Measurements from ENCODE around the gene ZNF772. TPM values are rescaled to one million over a fixed set of nuclear protein-coding genes. Genes with fewer than 3 reads are reported as not detected.
"Not testable (repeated sequence)": the region's sequence is repeated elsewhere in the genome, so short reads cannot be mapped to it uniquely, and the experiment has no call there.

ZNF772 gene
- total RNA-seq (2014; rRNA removed) (12.5 and 14.1 TPM in 2 replicates), Bru-seq, nascent RNA (percentile 69 among the genes with signal in this experiment), BruChase-seq, experiment 1, labeled RNA remaining after a 6-hour chase (percentile 75 among the genes with signal in this experiment), BruChase-seq, experiment 2, labeled RNA remaining after a 2-hour chase (percentile 76 among the genes with signal in this experiment)
- long read RNA-seq, full-length matches to known transcripts = 9 of 11 reads
- long read RNA-seq, partial matches to known transcripts = 0 of 11 reads
- long read RNA-seq, other reads (novel, unspliced or antisense) = 2 of 11 reads

GRCh38 chr19:57477191-57478008 lies at the start of gene ZNF772:
Gene ZNF772 (minus strand): TSS chr19:57477566. CDS start chr19:57477309, 257 bp downstream.
- peaks cover 43% of the 10 kb centered on the region for H3K36me3 ChIP-seq (ENCODE audit: low read depth, low read length)
- H3F3A ChIP-seq (ENCODE audit: low read length, unreplicated experiment) = no peaks in the 10 kb centered on the region
- TF ChIP-seq EZH2phosphoT487 (IDR thresholded peaks at IDR 0.05; ENCODE audit: borderline replicate concordance, low read length) = no peak
- TF ChIP-seq, protein P1, sequence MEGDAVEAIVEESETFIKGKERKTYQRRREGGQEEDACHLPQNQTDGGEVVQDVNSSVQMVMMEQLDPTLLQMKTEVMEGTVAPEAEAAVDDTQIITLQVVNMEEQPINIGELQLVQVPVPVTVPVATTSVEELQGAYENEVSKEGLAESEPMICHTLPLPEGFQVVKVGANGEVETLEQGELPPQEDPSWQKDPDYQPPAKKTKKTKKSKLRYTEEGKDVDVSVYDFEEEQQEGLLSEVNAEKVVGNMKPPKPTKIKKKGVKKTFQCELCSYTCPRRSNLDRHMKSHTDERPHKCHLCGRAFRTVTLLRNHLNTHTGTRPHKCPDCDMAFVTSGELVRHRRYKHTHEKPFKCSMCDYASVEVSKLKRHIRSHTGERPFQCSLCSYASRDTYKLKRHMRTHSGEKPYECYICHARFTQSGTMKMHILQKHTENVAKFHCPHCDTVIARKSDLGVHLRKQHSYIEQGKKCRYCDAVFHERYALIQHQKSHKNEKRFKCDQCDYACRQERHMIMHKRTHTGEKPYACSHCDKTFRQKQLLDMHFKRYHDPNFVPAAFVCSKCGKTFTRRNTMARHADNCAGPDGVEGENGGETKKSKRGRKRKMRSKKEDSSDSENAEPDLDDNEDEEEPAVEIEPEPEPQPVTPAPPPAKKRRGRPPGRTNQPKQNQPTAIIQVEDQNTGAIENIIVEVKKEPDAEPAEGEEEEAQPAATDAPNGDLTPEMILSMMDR (conservative IDR thresholded peaks at IDR 0.05; ENCODE audit: low read depth, low read length) = peak; percentile 78
- no peak for TF ChIP-seq EZH2 (IDR thresholded peaks at IDR 0.05; ENCODE audit: low read length, unreplicated experiment)
- no peaks in the 10 kb centered on the region for H3K4me1 ChIP-seq (ENCODE audit: insufficient read depth, low read length)
- no peaks in the 10 kb centered on the region for H4K20me1 ChIP-seq (ENCODE audit: low read length)
- H3K9me3 ChIP-seq (ENCODE audit: low read length) = peaks cover 52% of the 10 kb centered on the region
- peak within 1 kb of the TSS; percentile 6; the same call in 1 of the 2 replicates for H3K27ac ChIP-seq (ENCODE audit: low read length)
- DNase-seq (peak; percentile 97), ATAC-seq (peak; percentile 99)
- POLR2A ChIA-PET (ENCODE audit: unreplicated experiment) = no interaction called here
- TSS peak; percentile 89 for BruUV-seq (replicated peaks)
- H3K79me2 ChIP-seq (ENCODE audit: low read length) = no peaks in the 10 kb centered on the region
- peak within 1 kb of the TSS; percentile 83 for H3K4me2 ChIP-seq (ENCODE audit: low read length)
- intact Hi-C loops (cut with micrococcal nuclease) = no loop called here
- H3K27me3 ChIP-seq (ENCODE audit: low read length) = no peaks in the 10 kb centered on the region
- CTCF ChIA-PET = interaction anchor here (0.5 kb wide), 1 partner anchor 810 kb away, joined by 4 read pairs; no protein-coding TSS in a partner anchor
- no peaks in the 10 kb centered on the region for H3K9me2 ChIP-seq (replicated peaks; ENCODE audit: low read length)
- H3K4me3 ChIP-seq (ENCODE audit: low read length) = peak within 1 kb of the TSS; percentile 75
- H3K9ac ChIP-seq (ENCODE audit: low read length) = peak within 1 kb of the TSS; percentile 71
- H2AFZ ChIP-seq (ENCODE audit: low read length) = peak within 1 kb of the TSS; percentile 94

GRCh38 chr19:57518021-57518420 lies 40.7 kb upstream of the ZNF772 start:
- ATAC-seq; intact Hi-C loops (cut with micrococcal nuclease); DNase-seq; POLR2A ChIA-PET (ENCODE audit: unreplicated experiment); H4K20me1 ChIP-seq (ENCODE audit: low read length); H3K4me3 ChIP-seq (ENCODE audit: low read length); H3F3A ChIP-seq (ENCODE audit: low read length, unreplicated experiment); H2AFZ ChIP-seq (ENCODE audit: low read length); H3K27ac ChIP-seq (ENCODE audit: low read length); H3K27me3 ChIP-seq (ENCODE audit: low read length); H3K79me2 ChIP-seq (ENCODE audit: low read length); BruUV-seq (replicated peaks); H3K4me1 ChIP-seq (ENCODE audit: insufficient read depth, low read length); H3K9ac ChIP-seq (ENCODE audit: low read length); CTCF ChIA-PET; H3K4me2 ChIP-seq (ENCODE audit: low read length); H3K9me2 ChIP-seq (replicated peaks; ENCODE audit: low read length): not testable (repeated sequence)
- Histone ChIP-seq H3K36me3 (ENCODE audit: low read depth, low read length) (peaks cover 52% of the 10 kb centered on the region), H3K9me3 (ENCODE audit: low read length) (peaks cover 28% of the 10 kb centered on the region)

- H3K4me1 ChIP-seq (ENCODE audit: insufficient read depth, low read length) = no peaks in the 10 kb centered on the region
- peaks cover 67% of the 10 kb centered on the region for H3K36me3 ChIP-seq (ENCODE audit: low read depth, low read length)
- DNase-seq = no peak
- no peak for ATAC-seq
- no peaks in the 10 kb centered on the region for H3K27me3 ChIP-seq (ENCODE audit: low read length)
- H3F3A ChIP-seq (ENCODE audit: low read length, unreplicated experiment) = no peaks in the 10 kb centered on the region
- H3K79me2 ChIP-seq (ENCODE audit: low read length) = no peaks in the 10 kb centered on the region
- no TSS peak for BruUV-seq (replicated peaks)
- no peak overlapping the region for H3K27ac ChIP-seq (ENCODE audit: low read length)
- H2AFZ ChIP-seq (ENCODE audit: low read length) = no peak overlapping the region
- H3K9me3 ChIP-seq (ENCODE audit: low read length) = peaks cover 40% of the 10 kb centered on the region
- H3K4me2 ChIP-seq (ENCODE audit: low read length) = no peak overlapping the region
- ChIA-PET POLR2A (ENCODE audit: unreplicated experiment) (no interaction called here), CTCF (no interaction called here)
- H3K9me2 ChIP-seq (replicated peaks; ENCODE audit: low read length) = no peaks in the 10 kb centered on the region
- TF ChIP-seq, protein P1 (conservative IDR thresholded peaks at IDR 0.05; ENCODE audit: low read depth, low read length) = no peak
- TF ChIP-seq EZH2phosphoT487 (IDR thresholded peaks at IDR 0.05; ENCODE audit: borderline replicate concordance, low read length) (no peak), EZH2 (IDR thresholded peaks at IDR 0.05; ENCODE audit: low read length, unreplicated experiment) (no peak)
- no peak overlapping the region for H3K4me3 ChIP-seq (ENCODE audit: low read length)
- intact Hi-C loops (cut with micrococcal nuclease) = no loop called here
- H3K9ac ChIP-seq (ENCODE audit: low read length) = no peak overlapping the region
- H4K20me1 ChIP-seq (ENCODE audit: low read length) = no peaks in the 10 kb centered on the region
Observed at GRCh38 chr19:57515255-57515654, 37.9 kb upstream of the ZNF772 start.

Measured in PC-3 (cell line).